ENCODE measurements around the gene BMAL1.

DNA sequence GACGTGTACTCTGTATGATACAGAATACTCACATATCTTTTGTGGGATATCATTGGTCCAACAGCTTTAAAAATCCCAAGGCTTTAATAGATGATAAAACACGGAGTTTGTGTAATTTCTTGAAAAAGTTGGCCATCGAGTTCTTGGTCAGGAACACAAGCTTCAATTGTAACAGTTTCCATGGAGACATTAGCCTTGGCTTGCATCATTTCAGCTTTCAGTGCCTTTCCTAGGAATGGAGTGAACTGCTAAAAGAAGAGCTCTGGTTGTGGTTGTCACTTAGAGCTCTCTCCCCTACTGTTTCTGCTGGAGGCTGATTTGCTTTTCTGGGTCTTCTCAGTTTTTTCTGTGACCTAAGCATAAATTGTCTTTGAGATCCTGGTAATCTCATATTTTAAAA lies 14.2 kb downstream of the BMAL1 start:
- TF ChIP-seq, protein P1, sequence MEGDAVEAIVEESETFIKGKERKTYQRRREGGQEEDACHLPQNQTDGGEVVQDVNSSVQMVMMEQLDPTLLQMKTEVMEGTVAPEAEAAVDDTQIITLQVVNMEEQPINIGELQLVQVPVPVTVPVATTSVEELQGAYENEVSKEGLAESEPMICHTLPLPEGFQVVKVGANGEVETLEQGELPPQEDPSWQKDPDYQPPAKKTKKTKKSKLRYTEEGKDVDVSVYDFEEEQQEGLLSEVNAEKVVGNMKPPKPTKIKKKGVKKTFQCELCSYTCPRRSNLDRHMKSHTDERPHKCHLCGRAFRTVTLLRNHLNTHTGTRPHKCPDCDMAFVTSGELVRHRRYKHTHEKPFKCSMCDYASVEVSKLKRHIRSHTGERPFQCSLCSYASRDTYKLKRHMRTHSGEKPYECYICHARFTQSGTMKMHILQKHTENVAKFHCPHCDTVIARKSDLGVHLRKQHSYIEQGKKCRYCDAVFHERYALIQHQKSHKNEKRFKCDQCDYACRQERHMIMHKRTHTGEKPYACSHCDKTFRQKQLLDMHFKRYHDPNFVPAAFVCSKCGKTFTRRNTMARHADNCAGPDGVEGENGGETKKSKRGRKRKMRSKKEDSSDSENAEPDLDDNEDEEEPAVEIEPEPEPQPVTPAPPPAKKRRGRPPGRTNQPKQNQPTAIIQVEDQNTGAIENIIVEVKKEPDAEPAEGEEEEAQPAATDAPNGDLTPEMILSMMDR (IDR thresholded peaks at IDR 0.05), result no peak
- no peak for TF ChIP-seq POLR2AphosphoS5 (IDR thresholded peaks at IDR 0.05)
- TF ChIP-seq POLR2A (IDR thresholded peaks at IDR 0.05), result no peak

Measured in stomach (tissue), 4 donors.